Activated CD8-positive, alpha-beta memory T cell treated with anti-CD3 and anti-CD28 coated beads for 24 hours (primary cell): Measurements from ENCODE around the gene BSND.

Experiments used
- DNase-seq: peaks from one replicate; pipeline ENCODE4 v3.0.0-alpha.2; 2020

The BSND gene

DNA sequence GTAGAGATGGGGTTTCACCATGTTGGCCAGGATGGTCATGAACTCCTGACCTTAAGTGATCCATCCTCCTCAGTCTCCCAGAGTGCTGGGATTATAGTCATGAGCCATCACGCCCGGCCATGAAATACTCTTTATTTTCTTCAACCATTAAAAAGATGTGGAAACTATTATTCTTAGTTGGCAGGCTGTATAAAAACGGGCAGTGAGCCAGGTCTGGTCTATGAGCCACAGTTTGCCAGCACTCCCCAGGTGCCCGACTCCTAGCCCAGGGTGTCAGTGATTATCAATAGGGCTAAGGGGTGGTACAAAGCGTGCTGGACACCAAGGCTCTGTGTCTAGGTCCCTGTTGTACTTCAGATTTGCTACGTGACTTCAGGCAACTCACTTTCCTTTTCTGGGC is 22.0 kb upstream of the BSND start:
- no peak for DNase-seq

DNA sequence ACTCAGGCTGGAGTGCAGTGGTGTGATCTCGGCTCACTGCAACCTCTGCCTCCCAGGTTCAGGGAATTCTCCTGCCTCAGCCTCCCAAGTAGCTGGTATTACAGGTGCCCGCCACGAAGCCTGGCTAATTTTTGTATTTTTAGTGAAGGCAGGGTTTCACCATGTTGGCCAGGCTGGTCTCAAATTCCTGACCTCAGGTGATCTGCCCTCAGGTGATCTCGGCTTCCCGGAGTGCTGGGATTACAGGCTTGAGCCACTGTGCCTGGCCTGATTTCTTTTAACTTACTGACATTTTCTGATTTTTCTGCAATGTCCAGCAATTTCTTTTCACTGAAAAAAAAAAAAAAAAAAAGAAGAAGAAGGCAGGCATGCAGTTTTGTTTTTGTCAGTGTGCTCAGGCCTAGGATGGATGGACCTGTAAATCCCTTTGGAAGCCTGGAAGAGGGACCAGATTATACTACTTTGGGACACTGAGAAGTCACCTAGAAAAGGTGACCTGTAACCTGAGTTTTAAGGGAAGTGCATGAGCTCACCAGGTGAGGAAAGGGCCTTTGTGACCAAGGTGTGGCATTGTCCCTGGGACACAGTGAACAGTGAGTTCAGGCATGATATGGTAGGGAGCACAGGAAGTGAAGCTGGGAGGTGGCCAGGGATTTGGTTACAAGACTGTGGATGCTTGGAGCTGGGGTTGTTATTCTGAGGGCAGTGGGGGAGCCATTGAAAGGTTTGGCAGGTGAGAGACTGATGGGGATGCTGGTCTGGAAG is 21.0 kb upstream of the BSND start:
- DNase-seq, result peak; percentile 42

DNA sequence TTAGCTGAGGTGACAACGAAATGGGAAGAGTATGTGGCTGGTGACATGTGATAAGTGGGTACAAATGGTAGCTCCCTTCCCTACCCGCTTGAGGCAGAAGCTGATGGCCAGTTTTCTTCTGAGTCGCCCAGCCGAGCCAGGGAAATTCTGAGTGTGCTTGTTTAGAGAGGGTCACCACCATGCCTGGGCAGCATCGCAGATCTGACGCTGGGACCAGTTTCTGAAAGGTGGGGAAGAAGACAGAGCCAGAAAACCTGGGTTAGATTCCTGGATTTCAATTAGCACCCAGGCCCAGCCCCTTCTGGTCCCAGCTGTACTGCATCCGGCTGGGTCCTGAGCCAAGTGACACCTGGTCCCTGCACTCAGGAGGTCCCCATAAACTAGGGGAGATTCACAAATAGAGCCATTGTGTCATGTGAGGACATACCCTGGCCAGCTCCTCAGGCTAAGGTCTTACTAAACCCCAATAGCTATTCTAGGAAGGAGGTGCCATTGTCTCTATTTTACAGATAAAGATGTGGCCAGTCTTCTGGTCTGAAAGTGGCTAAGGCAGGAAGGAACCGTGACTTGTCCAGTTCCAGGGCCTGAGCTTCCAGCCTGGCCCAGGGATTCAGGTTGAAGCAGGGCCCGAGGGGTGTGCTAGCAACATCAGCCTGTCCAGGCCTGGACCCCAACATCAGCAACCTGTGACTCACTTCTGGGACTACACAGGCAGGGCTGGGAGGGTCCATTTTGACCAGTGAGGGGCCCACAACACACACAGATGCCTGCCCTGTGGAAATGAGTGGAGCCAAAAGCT is 20.0 kb upstream of the BSND start:
- peak; percentile 28 for DNase-seq

DNA sequence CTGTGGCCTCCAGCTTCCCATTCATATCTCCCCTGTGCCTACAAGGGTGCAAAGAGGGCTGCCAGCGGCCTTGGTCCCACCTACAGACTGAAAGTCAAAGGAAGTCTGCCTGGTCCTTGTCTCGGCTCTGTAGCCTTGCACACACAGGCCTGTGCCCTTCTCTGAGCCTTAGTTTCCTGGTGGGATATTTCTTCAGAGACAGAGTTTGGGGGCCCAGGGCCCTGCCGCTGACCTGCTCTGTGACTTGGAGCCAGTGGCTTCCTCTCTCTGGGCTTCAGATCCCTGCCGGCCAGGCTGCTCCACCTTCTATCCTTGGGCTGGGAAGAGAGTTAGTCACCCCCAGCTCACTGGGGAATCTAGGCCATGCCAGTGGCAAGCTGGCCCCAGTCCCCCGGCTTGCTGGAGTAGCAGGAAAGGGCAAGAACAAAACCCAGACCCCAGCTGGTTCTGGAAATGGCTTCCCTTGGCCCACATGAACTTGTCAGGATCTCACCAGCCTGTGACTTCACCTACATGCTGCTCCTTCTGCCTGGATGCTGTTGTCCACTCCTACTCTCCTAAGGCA is 19.3 kb upstream of the BSND start:
- peak; percentile 42 for DNase-seq

DNA sequence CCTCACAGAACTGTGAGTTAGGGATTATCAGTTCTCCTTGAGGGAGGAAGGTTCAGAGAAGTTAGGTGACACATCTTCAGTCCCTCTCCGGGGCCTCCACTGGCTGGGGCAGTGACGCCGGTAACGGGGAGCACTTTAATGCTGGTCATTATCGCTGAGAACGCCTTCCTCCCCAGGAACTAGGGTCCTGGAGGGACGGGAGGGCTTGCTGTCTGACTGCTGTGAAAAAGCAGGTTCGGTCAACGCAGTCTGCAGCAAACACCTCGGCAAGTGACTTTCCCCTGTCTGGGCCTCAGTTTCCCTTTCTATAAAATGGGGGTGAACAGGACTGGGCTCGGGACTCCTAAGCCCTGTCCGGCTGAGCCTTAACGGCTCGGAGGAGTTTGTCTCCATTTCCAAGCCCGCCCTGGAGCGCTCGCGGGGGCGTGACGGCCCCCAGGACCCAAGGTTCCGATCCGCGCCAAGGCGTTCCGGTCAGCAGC is 18.6 kb upstream of the BSND start:
- DNase-seq, result no peak

DNA sequence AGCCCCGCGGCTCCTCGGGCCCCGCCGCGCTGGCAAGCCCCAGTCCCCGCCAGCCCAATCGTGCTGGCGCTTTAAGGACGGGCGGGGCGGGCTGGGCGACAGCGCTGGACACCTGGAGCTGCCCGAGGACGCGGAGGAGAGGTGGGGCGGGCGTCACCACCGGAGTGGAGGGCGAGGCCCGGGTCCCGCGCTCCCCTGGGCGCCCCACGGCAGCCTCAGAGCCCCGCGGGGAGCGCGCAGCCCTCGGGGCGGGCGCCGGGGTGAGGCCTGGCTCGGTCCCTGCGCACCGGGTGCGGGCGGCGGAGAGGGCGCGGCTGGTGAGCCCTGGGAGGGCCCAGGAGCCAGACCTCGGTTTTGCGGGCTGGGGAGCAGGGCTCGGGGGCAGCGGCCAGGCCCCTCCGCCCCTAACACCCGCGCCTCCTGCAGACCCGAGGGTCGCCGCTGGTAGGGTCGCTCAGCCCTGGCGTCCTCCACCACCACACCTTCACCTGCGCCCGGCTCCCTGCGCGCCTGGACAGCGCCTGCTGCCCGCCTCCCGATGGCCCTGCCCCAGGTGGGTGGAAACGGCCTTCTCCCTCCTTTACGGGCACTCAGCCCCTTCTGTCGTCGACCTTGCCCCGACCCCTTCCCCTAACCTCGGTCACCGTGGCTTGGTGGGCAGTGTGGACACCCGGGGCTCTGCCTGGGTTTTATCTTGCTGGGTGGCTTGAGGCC is 18.0 kb upstream of the BSND start, which contains the start of gene TMEM61:
Gene TMEM61 (plus strand): TSS at position 101 of the 714 bp plus-strand sequence. CDS start 438 bp downstream, at position 539.
- no peak for DNase-seq

DNA sequence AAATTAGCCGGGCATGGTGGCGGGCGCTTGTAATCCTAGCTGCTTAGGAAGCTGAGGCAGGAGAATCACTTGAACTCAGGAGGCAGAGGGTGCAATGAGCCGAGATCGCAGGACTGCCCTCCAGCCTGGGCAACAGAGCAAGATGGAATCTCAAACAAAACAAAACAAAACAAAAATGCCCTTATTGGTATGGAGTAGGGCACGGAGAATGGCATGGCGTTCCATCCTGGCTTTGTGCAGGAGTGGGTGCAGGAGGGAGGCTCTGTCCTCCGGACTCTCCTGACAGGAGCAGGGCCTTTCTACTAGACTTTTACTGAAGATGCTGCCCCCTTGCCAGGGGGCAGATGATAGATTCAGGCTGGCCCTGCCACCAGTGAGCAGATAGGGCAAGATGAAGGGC is 17.3 kb upstream of the BSND start:
- no peak for DNase-seq

DNA sequence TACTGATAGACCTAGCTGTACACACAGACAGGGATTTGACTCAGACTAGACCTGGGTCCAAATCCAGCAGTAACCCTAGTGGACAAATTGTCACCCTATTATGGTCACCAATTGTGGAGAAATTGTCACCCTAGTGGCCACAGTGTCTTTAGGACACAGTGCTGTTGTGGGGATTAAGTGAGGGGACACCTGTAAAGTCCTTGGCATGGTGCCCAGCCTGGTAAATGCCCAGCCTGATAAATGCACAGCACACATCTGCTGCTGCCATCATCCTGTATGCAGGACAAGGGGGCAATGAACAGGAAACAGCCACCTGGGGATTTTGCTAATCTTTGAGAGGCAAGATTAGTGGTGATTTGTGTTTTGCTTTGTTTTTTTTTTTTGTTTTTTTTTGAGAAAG is 16.0 kb upstream of the BSND start:
- DNase-seq, result no peak

DNA sequence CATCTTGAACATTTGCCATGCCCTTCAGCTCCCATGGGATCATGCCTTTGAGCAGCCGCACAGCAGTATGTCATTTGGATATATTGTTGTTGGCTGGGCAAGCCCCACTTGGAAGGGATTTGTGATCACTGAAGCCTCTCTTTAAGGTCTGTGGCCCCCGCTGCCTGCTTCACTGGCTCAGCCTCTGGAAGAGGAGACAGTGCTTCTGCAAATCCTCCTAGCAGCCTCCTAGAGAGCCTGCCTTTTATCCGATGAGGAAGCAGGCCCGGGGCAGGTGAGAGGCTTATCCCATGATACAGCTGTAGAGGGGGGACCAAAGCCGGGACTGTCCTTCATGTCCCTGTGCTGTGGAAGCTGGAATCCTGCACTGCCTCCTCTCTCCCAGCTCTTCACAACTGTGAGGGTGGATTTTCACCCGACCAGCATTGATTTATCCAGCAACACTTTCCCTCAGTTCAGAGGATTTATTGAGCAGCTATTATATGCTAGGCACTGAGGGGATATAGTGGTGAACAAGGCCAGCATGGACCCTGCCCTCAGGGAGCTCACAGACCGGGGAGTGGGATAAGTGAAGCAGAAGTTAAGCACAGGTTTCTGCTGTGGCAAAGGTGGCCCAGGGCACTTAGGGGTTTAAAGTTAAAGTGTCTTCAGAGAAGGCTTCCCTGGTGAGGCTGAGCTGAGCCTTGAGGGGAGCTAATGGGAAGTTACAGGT is 14.4 kb upstream of the BSND start:
- no peak for DNase-seq

DNA sequence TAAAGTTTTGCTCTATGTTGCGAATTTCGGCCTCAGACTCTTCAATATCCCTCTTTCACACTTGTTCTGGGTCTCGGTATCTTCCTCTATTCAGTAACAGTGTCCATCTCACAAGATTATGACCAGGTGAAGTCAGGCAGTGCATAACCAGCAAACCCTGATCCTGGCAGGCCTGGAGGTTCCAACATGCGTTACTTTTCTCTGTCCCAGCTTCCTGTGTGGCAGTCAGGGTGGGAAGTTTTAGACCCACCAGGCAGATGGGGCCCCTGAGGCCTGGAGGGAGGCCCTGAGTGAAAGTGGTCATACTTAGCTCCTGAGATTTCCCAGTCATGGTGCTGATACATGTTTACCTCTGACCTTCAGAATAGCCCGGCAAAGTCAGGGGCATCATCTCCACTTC is 13.2 kb upstream of the BSND start:
- DNase-seq, result no peak

DNA sequence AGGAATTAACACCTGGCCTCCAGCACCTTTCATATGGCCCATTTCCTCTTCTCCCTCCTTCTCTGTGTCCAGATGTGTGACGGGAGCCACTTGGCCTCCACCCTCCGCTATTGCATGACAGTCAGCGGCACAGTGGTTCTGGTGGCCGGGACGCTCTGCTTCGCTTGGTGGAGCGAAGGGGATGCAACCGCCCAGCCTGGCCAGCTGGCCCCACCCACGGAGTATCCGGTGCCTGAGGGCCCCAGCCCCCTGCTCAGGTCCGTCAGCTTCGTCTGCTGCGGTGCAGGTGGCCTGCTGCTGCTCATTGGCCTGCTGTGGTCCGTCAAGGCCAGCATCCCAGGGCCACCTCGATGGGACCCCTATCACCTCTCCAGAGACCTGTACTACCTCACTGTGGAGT is 12.7 kb upstream of the BSND start:
- no peak for DNase-seq

DNA sequence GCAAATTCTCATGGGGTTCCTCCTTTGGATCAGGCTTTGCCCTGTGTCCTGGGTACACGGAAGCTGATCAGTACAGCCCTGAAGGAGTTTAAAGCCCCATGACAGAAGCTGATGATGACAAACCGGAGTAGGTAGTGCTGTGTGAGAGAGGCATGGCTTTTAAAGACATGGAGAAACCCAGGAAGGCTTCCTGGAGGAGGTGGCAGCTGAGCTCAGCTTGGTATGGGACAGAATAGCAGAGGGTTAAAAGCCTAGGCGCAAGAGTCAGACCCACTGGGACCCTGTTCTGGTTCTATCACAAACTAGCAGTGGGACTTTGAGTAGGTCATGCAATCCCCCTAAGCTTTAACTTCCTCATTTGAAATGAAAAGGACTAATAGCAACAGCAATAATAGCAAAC is 12.2 kb upstream of the BSND start:
- DNase-seq, result no peak

DNA sequence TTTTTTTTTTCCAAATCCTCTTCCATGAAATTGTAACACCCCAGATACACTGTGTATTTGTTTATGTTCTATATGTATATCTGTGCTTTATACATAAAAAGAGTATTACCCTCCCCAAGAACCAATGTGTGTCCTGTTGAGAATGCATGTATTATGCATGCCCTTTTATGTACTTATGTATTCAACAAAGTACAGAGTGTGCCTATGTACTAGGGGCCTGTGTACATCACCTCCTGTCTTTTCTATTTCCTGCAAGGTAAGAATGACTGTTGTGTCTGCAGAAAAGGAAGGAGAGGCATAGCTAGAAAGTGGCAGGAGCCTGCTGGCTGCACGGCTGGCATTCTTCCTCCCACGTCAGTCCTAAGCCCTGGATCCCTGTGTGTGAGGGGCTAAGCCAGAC is 11.3 kb upstream of the BSND start:
- DNase-seq, result no peak

DNA sequence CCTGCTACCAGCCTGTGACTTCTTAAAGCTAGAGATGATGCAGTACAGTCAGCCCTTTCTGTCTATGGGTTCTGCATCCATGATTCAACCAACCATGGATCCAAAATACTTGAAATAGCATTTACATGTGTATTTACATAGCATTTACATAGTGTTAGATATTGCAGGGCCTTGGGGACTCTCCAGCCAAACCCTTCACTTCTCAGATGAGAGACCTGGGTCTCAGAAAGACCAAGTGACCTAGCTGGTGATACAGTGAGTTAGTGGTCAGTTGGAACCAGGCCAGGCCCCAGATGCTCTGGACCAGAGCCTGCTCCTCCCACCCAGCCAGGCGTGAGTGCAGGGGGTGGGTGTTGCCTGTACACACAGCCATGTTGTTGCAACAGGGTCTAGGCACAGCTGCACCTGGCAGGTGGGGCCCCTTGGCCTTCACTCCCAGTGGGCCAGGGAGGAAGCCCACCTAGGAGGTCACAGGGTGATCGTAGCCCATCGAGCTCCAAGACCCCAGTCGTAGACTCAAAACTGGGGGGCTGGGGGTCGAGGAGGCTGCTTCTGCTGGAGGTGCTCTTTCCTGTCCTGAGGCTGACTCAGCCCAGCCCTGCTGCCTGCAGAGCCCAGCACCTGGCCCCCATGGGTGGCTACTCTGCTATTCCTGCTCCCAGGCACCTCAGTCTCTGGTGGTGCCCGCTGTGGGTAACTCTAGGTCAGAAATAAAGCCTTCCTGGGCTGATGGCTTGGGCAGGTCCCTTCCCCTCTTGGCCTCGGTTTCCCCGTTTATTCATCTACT is 10.6 kb upstream of the BSND start:
- no peak for DNase-seq

DNA sequence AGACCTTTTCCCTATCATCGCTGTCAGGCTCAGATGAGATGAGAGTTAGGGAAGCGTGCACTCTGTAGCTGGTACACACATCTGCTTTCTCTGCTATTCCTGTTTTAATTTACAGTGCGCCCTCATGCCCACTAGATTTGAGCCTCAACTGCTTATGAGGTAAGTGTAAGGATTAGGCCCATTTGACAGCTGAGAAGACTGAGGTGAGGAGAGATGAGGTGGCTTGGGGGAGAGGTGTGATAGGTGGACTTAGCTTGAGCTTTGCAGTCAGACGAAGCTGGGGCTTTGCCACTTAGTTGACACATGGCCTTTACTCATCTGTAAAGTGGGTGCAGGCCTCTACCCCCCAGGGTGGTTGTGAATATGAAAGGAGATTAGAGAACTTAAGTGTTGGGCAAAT is 9.8 kb upstream of the BSND start:
- no peak for DNase-seq

DNA sequence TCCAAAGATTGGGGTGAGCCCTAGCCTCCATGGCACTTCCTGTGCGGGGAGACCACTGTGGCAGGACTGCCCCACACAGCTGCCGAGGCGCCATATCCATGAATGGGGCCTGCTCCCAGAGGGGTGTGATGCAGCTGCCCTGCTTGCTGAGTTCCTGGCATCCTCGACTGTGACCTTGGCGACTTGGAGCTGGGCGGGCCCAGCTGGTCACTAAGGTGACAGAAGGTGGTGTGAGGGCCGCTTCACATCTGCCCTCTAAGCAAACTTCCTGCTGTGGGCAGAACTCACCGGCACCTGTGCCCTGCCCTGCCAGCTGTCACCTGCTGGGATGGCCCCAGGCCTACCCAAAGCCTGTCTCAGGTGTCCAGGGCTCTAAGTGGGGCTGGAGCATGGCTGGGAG is 9.3 kb upstream of the BSND start:
- DNase-seq, result no peak

DNA sequence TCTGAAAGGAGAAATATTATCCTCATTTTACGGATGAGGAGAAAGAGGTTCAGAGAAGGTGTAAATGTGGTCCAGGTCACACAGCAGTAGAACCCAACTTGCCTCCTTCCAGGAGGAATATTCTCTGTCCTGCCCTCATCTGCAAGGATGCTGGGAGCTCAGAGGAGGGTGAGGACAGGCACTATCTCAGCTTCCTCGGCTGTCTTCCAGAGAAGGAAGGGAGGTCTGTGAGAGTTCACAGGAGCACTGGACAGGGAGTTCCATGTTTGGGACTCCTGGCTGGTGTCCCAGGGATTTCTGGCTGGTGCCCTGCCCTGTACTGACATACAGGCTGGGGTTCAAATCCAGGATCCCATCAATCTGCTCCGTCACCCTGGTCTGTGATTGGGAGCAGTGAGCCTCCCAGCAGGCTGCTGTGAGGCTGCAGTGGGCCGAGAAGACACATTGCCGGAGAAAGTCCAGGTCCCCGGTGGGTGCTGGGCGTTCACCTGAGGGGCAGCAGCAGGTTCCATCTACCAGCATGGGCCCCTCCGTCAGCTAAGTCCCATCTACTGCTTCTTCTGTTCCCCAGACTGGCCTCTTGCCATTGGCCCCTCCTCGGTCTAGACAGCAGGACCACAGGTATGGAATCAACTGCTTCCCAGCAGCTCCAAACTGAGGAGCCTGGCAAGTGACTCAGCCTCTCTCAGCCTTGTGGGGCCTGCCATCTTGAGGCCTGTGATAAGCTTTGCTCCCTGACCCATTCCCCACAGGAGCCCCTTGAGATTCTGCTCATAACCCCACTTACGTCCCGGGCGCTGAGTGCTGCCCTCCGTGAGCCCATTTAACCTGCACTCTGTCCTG is 8.5 kb upstream of the BSND start:
- no peak for DNase-seq

DNA sequence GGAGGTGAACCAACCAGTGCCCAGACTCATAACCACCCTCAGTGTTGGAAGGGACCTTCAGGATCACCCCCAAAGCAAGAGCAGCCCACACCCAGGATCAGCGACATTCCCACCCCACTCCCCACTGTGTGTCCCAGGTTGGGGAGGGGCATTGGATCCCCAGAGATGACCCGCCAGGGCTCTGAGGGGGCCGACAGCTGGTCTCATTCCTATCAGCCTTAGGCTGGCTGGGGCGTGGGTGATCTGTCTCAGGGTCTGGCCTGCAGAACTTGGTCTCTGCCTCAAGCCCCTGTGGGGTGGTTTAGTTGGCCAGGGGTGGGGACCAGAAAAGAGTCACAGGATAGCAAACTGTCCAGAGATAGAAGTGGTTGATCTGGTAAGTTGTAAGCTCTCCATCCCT is 7.8 kb upstream of the BSND start:
- no peak for DNase-seq

DNA sequence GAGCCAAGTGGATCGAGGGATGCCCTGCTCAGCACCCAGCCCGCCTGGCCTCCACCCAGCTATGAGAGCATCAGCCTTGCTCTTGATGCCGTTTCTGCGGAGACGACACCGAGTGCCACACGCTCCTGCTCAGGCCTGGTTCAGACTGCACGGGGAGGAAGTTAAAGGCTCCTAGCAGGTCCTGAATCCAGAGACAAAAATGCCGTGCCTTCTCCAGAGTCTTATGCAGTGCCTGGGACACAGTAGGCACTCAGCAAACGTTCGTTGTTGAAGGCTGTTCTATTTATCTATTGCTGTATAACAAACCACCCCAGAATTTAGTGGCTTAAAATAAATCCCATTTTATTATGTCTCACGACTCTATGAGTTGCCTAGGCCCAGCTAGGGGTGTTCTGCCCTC is 6.8 kb upstream of the BSND start:
- DNase-seq, result no peak

DNA sequence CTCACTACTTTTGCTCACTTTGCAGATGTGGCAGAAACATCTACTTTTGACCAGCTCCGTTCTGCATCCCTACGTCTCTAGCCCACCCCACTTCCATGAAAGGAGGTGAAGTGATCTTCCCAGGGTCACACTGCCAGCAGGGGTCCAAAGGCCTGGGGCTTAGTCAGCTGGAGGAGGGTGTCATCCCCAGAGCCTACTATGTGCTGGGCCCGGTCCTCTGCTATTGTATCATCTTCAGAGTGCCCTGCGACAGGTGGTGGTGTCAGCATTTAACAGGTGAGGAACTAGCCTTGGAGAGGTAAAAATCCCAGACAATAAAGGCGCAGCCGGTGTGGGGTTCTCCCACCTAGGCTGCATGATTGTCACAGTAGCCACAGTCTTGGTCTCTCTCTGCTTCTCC is 5.6 kb upstream of the BSND start:
- no peak for DNase-seq
